Sigmoid colon (tissue), 4 donors: ENCODE data around the gene SNX19.

ENCODE experiments used
- CTCF ChIP-seq, 4 experiments: fragments of 450-650 bp in 3 of 4; fragments of 200-600 bp in 1 of 4; IDR thresholded peaks; one replicate each; pipeline ENCODE4 v1.5.1; 2016 to 2019; ENCODE audit warnings: antibody characterized with exemption in 4 of 4, mild to moderate bottlenecking in 3 of 4, moderate library complexity in 2 of 4
- EP300 ChIP-seq, 4 donors: sonication (generic); formaldehyde crosslinking; IDR thresholded peaks; one replicate each; pipeline ENCODE4 v1.6.1; 2017; ENCODE audit warnings: antibody characterized with exemption in 4 of 4
- POLR2A ChIP-seq, 2 donors: fragments of 450-650 bp; IDR thresholded peaks; one replicate each; pipeline ENCODE4 v1.6.1; 2016; ENCODE audit warnings: antibody characterized with exemption in 2 of 2, mild to moderate bottlenecking in 2 of 2, moderate library complexity in 2 of 2
- POLR2AphosphoS5 ChIP-seq, 4 donors: sonication (generic); formaldehyde crosslinking; IDR thresholded peaks; one replicate each; pipeline ENCODE4 v1.6.1; 2017; ENCODE audit warnings: antibody characterized with exemption in 4 of 4

GRCh38 chr11:130906616-130907015 is 9.7 kb downstream of the SNX19 start:
- TF ChIP-seq POLR2A (IDR thresholded peaks at IDR 0.05) (no peak), CTCF (IDR thresholded peaks at IDR 0.05) (no peak), EP300 (IDR thresholded peaks at IDR 0.05) (no peak), POLR2AphosphoS5 (IDR thresholded peaks at IDR 0.05) (no peak)
